Astrocyte (in vitro differentiated cells and primary cell): ENCODE data around the gene ARSG. TPM values are rescaled to one million over a fixed set of nuclear protein-coding genes. Genes with fewer than 3 reads are reported as not detected.

Experiments
- DNase-seq: peaks from one replicate; pipeline ENCODE4 v3.0.0-alpha.2; 2010; ENCODE audit warnings: low read depth
- FAIRE-seq: peaks from 2 replicates; lab custom pipeline; 2011; peaks lifted over from hg19 to GRCh38; lab: Jason Lieb, UNC
- H2AFZ ChIP-seq: 2 replicates; pipeline ENCODE4 v1.6.0; 2012; ENCODE audit warnings: low read depth, low read length, inconsistent platforms
- H3K27ac ChIP-seq: 2 replicates; pipeline ENCODE4 v1.5.1; 2011; ENCODE audit warnings: low read depth, low read length, inconsistent platforms
- H3K27me3 ChIP-seq: 2 replicates; pipeline ENCODE4 v1.6.0; 2011; ENCODE audit warnings: low read length, inconsistent platforms; ENCODE audit not compliant: insufficient read depth
- H3K36me3 ChIP-seq: 2 replicates; pipeline ENCODE4 v1.5.1; 2011; ENCODE audit warnings: low read length, inconsistent platforms; ENCODE audit not compliant: insufficient read depth
- H3K4me1 ChIP-seq: 2 replicates; pipeline ENCODE4 v1.5.1; 2011; ENCODE audit warnings: low read length, inconsistent platforms; ENCODE audit not compliant: insufficient read depth
- H3K4me2 ChIP-seq: 2 replicates; pipeline ENCODE4 v1.6.0; 2012; ENCODE audit warnings: low read length, inconsistent platforms
- H3K4me3 ChIP-seq: 2 replicates; pipeline ENCODE4 v1.5.1; 2011; ENCODE audit warnings: low read depth, mild to moderate bottlenecking, low read length, inconsistent platforms; ENCODE audit not compliant: insufficient read depth
- H3K79me2 ChIP-seq: 2 replicates; pipeline ENCODE4 v1.6.0; 2012; ENCODE audit warnings: mild to moderate bottlenecking, low read length, inconsistent platforms; ENCODE audit not compliant: insufficient read depth
- H3K9ac ChIP-seq: 2 replicates; pipeline ENCODE4 v1.6.0; 2012; ENCODE audit warnings: mild to moderate bottlenecking, low read length, inconsistent platforms
- H3K9me3 ChIP-seq: 2 replicates; pipeline ENCODE4 v1.5.1; 2012; ENCODE audit warnings: low read depth, mild to moderate bottlenecking, low read length, inconsistent platforms; ENCODE audit not compliant: insufficient read depth
- H4K20me1 ChIP-seq: 2 replicates; pipeline ENCODE4 v1.6.0; 2012; ENCODE audit warnings: low read length, inconsistent platforms; ENCODE audit not compliant: insufficient read depth
- H3K27ac Mint-ChIP-seq: one replicate; pipeline ENCODE4 v1.8.0; 2021; ENCODE audit warnings: mild to moderate bottlenecking, mixed read lengths; ENCODE audit not compliant: unreplicated experiment
- H3K27me3 Mint-ChIP-seq: one replicate; pipeline ENCODE4 v1.8.0; 2021; ENCODE audit warnings: low read depth, mixed read lengths; ENCODE audit not compliant: unreplicated experiment
- H3K36me3 Mint-ChIP-seq: one replicate; pipeline ENCODE4 v1.8.0; 2021; ENCODE audit warnings: low read depth, mixed read lengths; ENCODE audit not compliant: unreplicated experiment
- H3K4me1 Mint-ChIP-seq: one replicate; pipeline ENCODE4 v1.8.0; 2021; ENCODE audit warnings: low read depth, mixed read lengths; ENCODE audit not compliant: unreplicated experiment
- H3K4me3 Mint-ChIP-seq: one replicate; pipeline ENCODE4 v1.8.0; 2021; ENCODE audit warnings: mild to moderate bottlenecking, moderate library complexity, mixed read lengths; ENCODE audit not compliant: unreplicated experiment
- H3K9me3 Mint-ChIP-seq: one replicate; pipeline ENCODE4 v1.8.0; 2021; ENCODE audit warnings: mild to moderate bottlenecking, mixed read lengths; ENCODE audit not compliant: unreplicated experiment
- EZH2 ChIP-seq: IDR thresholded peaks from 2 replicates; pipeline ENCODE4 v1.6.1; 2012; ENCODE audit warnings: mild to moderate bottlenecking, low read length, inconsistent platforms; ENCODE audit not compliant: insufficient read depth
- total RNA-seq: library from RNA; stranded (reverse); gene quantifications from 2 replicates; pipeline ENCODE4 v1.2.1, GENCODE V29; 2021
- TF ChIP-seq, protein P1 (sequence below): IDR thresholded peaks from 2 replicates; pipeline ENCODE4 v1.5.1; 2011; ENCODE audit warnings: low read depth, mild to moderate bottlenecking, inconsistent platforms, low read length, moderate library complexity; ENCODE audit not compliant: insufficient read depth

The ARSG gene
- total RNA-seq, 1 donor from 2014 or later, result 2.6 TPM

GRCh38 chr17:68433911-68434508 is 142.7 kb downstream of the ARSG start:
- Histone ChIP-seq H3K4me3 (no peak overlapping the region), H3K4me2 (no peak overlapping the region), H3K79me2 (no peaks in the 10 kb centered on the region), H3K9ac (no peak overlapping the region), H3K36me3 (peaks cover 54% of the 10 kb centered on the region), H4K20me1 (peaks cover 10% of the 10 kb centered on the region), H3K4me1 (peaks cover 5% of the 10 kb centered on the region), H2AFZ (no peak overlapping the region), H3K27me3 (no peaks in the 10 kb centered on the region), H3K27ac (no peak overlapping the region), H3K9me3 (no peaks in the 10 kb centered on the region)
- H3K4me3 Mint-ChIP-seq, result no peak overlapping the region
- H3K4me1 Mint-ChIP-seq, result peaks cover 13% of the 10 kb centered on the region
- no peaks in the 10 kb centered on the region for H3K27me3 Mint-ChIP-seq
- no peak for TF ChIP-seq EZH2
- TF ChIP-seq, protein P1, sequence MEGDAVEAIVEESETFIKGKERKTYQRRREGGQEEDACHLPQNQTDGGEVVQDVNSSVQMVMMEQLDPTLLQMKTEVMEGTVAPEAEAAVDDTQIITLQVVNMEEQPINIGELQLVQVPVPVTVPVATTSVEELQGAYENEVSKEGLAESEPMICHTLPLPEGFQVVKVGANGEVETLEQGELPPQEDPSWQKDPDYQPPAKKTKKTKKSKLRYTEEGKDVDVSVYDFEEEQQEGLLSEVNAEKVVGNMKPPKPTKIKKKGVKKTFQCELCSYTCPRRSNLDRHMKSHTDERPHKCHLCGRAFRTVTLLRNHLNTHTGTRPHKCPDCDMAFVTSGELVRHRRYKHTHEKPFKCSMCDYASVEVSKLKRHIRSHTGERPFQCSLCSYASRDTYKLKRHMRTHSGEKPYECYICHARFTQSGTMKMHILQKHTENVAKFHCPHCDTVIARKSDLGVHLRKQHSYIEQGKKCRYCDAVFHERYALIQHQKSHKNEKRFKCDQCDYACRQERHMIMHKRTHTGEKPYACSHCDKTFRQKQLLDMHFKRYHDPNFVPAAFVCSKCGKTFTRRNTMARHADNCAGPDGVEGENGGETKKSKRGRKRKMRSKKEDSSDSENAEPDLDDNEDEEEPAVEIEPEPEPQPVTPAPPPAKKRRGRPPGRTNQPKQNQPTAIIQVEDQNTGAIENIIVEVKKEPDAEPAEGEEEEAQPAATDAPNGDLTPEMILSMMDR, result no peak
- H3K36me3 Mint-ChIP-seq, result peaks cover 32% of the 10 kb centered on the region
- no peak for DNase-seq
- H3K9me3 Mint-ChIP-seq, result no peaks in the 10 kb centered on the region
- FAIRE-seq, result no peak
- H3K27ac Mint-ChIP-seq, result no peak overlapping the region

DNA sequence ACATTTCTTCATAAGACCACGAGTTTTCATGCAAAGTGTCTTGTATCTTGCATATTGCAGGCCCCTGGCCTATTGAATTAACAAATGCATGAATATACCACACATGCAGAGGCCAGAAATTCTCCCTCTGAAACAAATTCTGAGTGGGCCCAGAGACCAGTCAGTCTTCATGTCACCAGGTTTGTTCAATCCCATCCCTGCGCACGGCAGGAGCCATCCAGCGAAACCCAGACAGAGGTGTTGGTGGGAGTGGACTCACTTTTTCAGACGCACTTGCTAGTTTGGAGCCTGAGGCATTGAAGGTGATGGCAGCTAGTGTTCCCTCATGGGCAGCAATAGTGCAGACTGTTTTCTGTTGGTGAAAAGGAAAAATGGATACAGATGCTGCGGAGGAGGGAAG is 144.1 kb downstream of the ARSG start:
- Histone ChIP-seq H3K9me3 (no peaks in the 10 kb centered on the region), H3K9ac (no peak overlapping the region), H3K4me3 (no peak overlapping the region), H3K4me2 (no peak overlapping the region), H2AFZ (no peak overlapping the region), H4K20me1 (peaks cover 10% of the 10 kb centered on the region), H3K27ac (no peak overlapping the region), H3K4me1 (peaks cover 5% of the 10 kb centered on the region), H3K27me3 (no peaks in the 10 kb centered on the region), H3K79me2 (no peaks in the 10 kb centered on the region), H3K36me3 (peaks cover 56% of the 10 kb centered on the region)
- Mint-ChIP-seq H3K36me3 (peaks cover 26% of the 10 kb centered on the region), H3K27me3 (no peaks in the 10 kb centered on the region), H3K4me1 (peaks cover 13% of the 10 kb centered on the region), H3K9me3 (no peaks in the 10 kb centered on the region), H3K4me3 (no peak overlapping the region), H3K27ac (no peak overlapping the region)
- TF ChIP-seq, protein P1, result no peak
- TF ChIP-seq EZH2, result no peak
- FAIRE-seq (no peak), DNase-seq (no peak)
